CD14-positive monocyte (primary cell): ENCODE results near the gene TENM3. TPM values are rescaled to one million over a fixed set of nuclear protein-coding genes. Genes with fewer than 3 reads are reported as not detected.

Experiments used
- DNase-seq, 3 donors: peaks; one replicate each; pipeline ENCODE4 v3.0.0-alpha.2; 2011 to 2022
- H2AFZ ChIP-seq: 2 replicates; pipeline ENCODE4 v1.6.0; 2012; ENCODE audit warnings: mild to moderate bottlenecking, low read depth, low read length, inconsistent platforms; ENCODE audit not compliant: insufficient read depth, poor library complexity, severe bottlenecking
- H3K27ac ChIP-seq, 2 donors: 1 replicate in 1 of 2; 2 replicates in 1 of 2; pipeline ENCODE4 v1.5.1; 2012 to 2013; ENCODE audit warnings: low read length in 2 of 2, control low read depth in 1 of 2, inconsistent platforms in 1 of 2, low read depth in 1 of 2, mild to moderate bottlenecking in 1 of 2
- H3K27me3 ChIP-seq, 2 donors: one replicate each; pipeline versions ENCODE4 v1.6.0 to v1.6.1; 2011 to 2013; ENCODE audit warnings: low read length in 2 of 2; ENCODE audit not compliant: control insufficient read depth in 2 of 2, insufficient read depth in 2 of 2
- H3K36me3 ChIP-seq, 2 donors: replicated peaks in 1 of 2; 1 replicate in 1 of 2; 2 replicates in 1 of 2; pipeline versions ENCODE4 v1.5.1 to v1.6.1; 2012 to 2013; ENCODE audit warnings: low read length in 2 of 2, control low read depth in 1 of 2, inconsistent platforms in 1 of 2, mild to moderate bottlenecking in 1 of 2; ENCODE audit not compliant: insufficient read depth in 2 of 2, control insufficient read depth in 1 of 2
- H3K4me1 ChIP-seq, 2 donors: 1 replicate in 1 of 2; 2 replicates in 1 of 2; pipeline versions ENCODE4 v1.5.1 to v1.6.1; 2012 to 2013; ENCODE audit warnings: low read length in 2 of 2, control low read depth in 1 of 2, inconsistent platforms in 1 of 2, mild to moderate bottlenecking in 1 of 2, moderate library complexity in 1 of 2; ENCODE audit not compliant: insufficient read depth in 2 of 2, control insufficient read depth in 1 of 2
- H3K4me2 ChIP-seq: replicated peaks from 2 replicates; pipeline ENCODE3; 2012; ENCODE audit warnings: low read length, moderate library complexity, mild to moderate bottlenecking; ENCODE audit not compliant: poor library complexity, severe bottlenecking; ENCODE audit errors: extremely low read depth
- H3K4me3 ChIP-seq, 3 experiments: fragments of 200-600 bp in 1 of 3; sonication (generic) in 1 of 3; replicated peaks in 1 of 3; 1 replicate in 2 of 3; 2 replicates in 1 of 3; pipeline ENCODE4 v1.5.1; 2011 to 2013; ENCODE audit warnings: low read length in 3 of 3, mild to moderate bottlenecking in 3 of 3, control low read depth in 2 of 3, low read depth in 2 of 3, inconsistent platforms in 1 of 3, moderate library complexity in 1 of 3
- H3K79me2 ChIP-seq: 2 replicates; pipeline ENCODE4 v1.6.0; 2012; ENCODE audit warnings: mild to moderate bottlenecking, control low read depth, inconsistent platforms, low read length, moderate library complexity; ENCODE audit not compliant: insufficient read depth
- H3K9ac ChIP-seq: 2 replicates; pipeline ENCODE4 v1.6.0; 2017; ENCODE audit warnings: low read length, mild to moderate bottlenecking; ENCODE audit not compliant: insufficient read depth, poor library complexity, severe bottlenecking
- H3K9me3 ChIP-seq, 2 donors: replicated peaks in 1 of 2; 1 replicate in 1 of 2; 2 replicates in 1 of 2; pipeline versions ENCODE4 v1.5.1 to v1.6.1; 2012 to 2013; ENCODE audit warnings: low read length in 2 of 2, control low read depth in 1 of 2; ENCODE audit not compliant: control insufficient read depth in 1 of 2, insufficient read depth in 1 of 2
- H4K20me1 ChIP-seq: 2 replicates; pipeline ENCODE4 v1.6.0; 2012; ENCODE audit warnings: mild to moderate bottlenecking, low read length, control low read depth, moderate library complexity; ENCODE audit not compliant: insufficient read depth
- H3K27ac Mint-ChIP-seq, 7 donors: one replicate each; pipeline ENCODE4 v1.8.0; 2020; ENCODE audit warnings: mild to moderate bottlenecking in 7 of 7, mixed read lengths in 7 of 7, moderate library complexity in 6 of 7, inconsistent platforms in 2 of 7
- H3K27me3 Mint-ChIP-seq, 3 donors: one replicate each; pipeline ENCODE4 v1.8.0; 2021 to 2022; ENCODE audit warnings: low read depth in 3 of 3, mild to moderate bottlenecking in 3 of 3, mixed read lengths in 3 of 3, moderate library complexity in 3 of 3, inconsistent platforms in 1 of 3
- H3K36me3 Mint-ChIP-seq, 2 donors: one replicate each; pipeline ENCODE4 v1.8.0; 2020; ENCODE audit warnings: mixed read lengths in 2 of 2, inconsistent platforms in 1 of 2, mild to moderate bottlenecking in 1 of 2
- H3K4me1 Mint-ChIP-seq: one replicate; pipeline ENCODE4 v1.8.0; 2020; ENCODE audit warnings: mild to moderate bottlenecking, mixed read lengths
- H3K4me3 Mint-ChIP-seq, 2 donors: one replicate each; pipeline ENCODE4 v1.8.0; 2020; ENCODE audit warnings: mild to moderate bottlenecking in 2 of 2, mixed read lengths in 2 of 2, moderate library complexity in 1 of 2
- H3K9me3 Mint-ChIP-seq, 7 donors: one replicate each; pipeline ENCODE4 v1.8.0; 2020 to 2022; ENCODE audit warnings: mixed read lengths in 7 of 7, mild to moderate bottlenecking in 6 of 7, moderate library complexity in 6 of 7, inconsistent platforms in 2 of 7
- CTCF ChIP-seq: fragments of 200-600 bp; IDR thresholded peaks from one replicate; pipeline ENCODE4 v1.8.0; 2022; ENCODE audit warnings: antibody characterized with exemption, mild to moderate bottlenecking
- WGBS: methylation state at CpG from one replicate; pipeline ENCODE4 v1.1.5; 2013; ENCODE audit warnings: missing lambda C conversion rate; ENCODE audit not compliant: insufficient coverage; 5-methylcytosine and 5-hydroxymethylcytosine counted together
- intact Hi-C, 2 donors: fragments of 100-400 bp; cut with micrococcal nuclease; formaldehyde crosslinking; loops; one replicate each; pipeline versions ENCODE4 v1.15.0 to v1.15.1; 2023
- polyA plus RNA-seq, 3 donors: library from polyadenylated mRNA; depleted of rRNA in 1 of 3; unstranded in 2 of 3; stranded (reverse) in 1 of 3; fragments of 300-500 nt in 2 of 3; fragments of >200 nt in 1 of 3; fragmentation: Illumina TruSeq in 2 of 3; gene quantifications; 1 replicate in 2 of 3; 2 replicates in 1 of 3; pipeline ENCODE4 v1.2.3, GENCODE V29; 2012 to 2021

The TENM3 gene
- polyA plus RNA-seq, 3 donors = not detected

- no peak for TF ChIP-seq CTCF
Observed at GRCh38 chr4:182504463-182504862, 261.3 kb downstream of the TENM3 start.

GRCh38 chr4:182507805-182508204 is 264.6 kb downstream of the TENM3 start:
- H3K9me3 Mint-ChIP-seq = peaks cover 0 to 2% (median 0%) of the 10 kb centered on the region in 7 donors

More at GRCh38 chr4:182504463-182504862, 261.3 kb downstream of the TENM3 start:
- Histone ChIP-seq H3K27me3 (no peaks in the 10 kb centered on the region), H3K36me3 (no peaks in the 10 kb centered on the region), H3K27ac (no peak overlapping the region), H3K4me2 (no peak overlapping the region), H3K4me3 (no peak overlapping the region), H3K79me2 (no peaks in the 10 kb centered on the region), H3K4me1 (no peaks in the 10 kb centered on the region), H3K9me3 (no peaks in the 10 kb centered on the region), H2AFZ (no peak overlapping the region), H3K9ac (no peak overlapping the region), H4K20me1 (no peaks in the 10 kb centered on the region)
- H3K4me1 Mint-ChIP-seq = no peaks in the 10 kb centered on the region
- no peak overlapping the region for H3K4me3 Mint-ChIP-seq
- intact Hi-C loops = no loop called here
- WGBS = no CpG with 5 or more reads among the region's 5 CpGs
- H3K36me3 Mint-ChIP-seq = no peaks in the 10 kb centered on the region
- no peak for DNase-seq
- H3K27me3 Mint-ChIP-seq = peaks cover 0 to 3% (median 0%) of the 10 kb centered on the region in 3 donors
- no peak overlapping the region for H3K27ac Mint-ChIP-seq
- H3K9me3 Mint-ChIP-seq = peaks cover 0 to 2% (median 0%) of the 10 kb centered on the region in 7 donors

More at GRCh38 chr4:182507805-182508204, 264.6 kb downstream of the TENM3 start:
- Histone ChIP-seq H3K36me3 (no peaks in the 10 kb centered on the region), H3K9me3 (no peaks in the 10 kb centered on the region), H3K4me2 (no peak overlapping the region), H3K4me3 (no peak overlapping the region), H3K27me3 (no peaks in the 10 kb centered on the region), H4K20me1 (no peaks in the 10 kb centered on the region), H3K9ac (no peak overlapping the region), H3K79me2 (no peaks in the 10 kb centered on the region), H3K27ac (no peak overlapping the region), H2AFZ (no peak overlapping the region), H3K4me1 (no peaks in the 10 kb centered on the region)
- DNase-seq = no peak
- no peak for TF ChIP-seq CTCF
- H3K27me3 Mint-ChIP-seq = no peaks in the 10 kb centered on the region
- 78% methylated on average over 1 of the region's 3 CpGs for WGBS
- H3K4me1 Mint-ChIP-seq = no peaks in the 10 kb centered on the region
- H3K27ac Mint-ChIP-seq = no peak overlapping the region
- intact Hi-C loops = no loop called here
- H3K4me3 Mint-ChIP-seq = no peak overlapping the region
- no peaks in the 10 kb centered on the region for H3K36me3 Mint-ChIP-seq
